Middle frontal gyrus (tissue), 1 donor: ENCODE results near the gene KLHL6.

Experiments
- DNase-seq: peaks from one replicate; pipeline ENCODE4 v3.0.0-alpha.2; 2015; ENCODE audit warnings: low spot score; ENCODE audit errors: extremely low spot score

The KLHL6 gene

DNA sequence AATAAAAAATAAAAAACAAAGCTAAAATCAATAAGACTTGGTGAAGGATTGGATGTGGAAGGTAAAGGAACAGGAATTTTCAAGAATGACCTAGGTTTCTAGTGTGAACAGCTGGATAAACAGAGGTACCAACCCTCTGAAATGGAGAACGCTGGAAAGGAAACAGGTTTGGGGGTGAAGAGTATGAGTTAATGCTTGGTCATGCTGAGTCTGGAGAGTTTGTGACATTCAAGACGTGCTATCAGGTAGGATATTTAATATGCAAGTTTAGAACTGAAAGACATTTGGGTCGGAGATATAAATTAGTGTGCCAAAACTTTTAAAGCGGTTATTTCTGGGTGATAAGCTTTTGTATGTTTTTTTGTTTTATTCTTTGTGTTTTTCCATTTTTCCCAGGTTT is 11.4 kb upstream of the KLHL6 start:
- DNase-seq = no peak

DNA sequence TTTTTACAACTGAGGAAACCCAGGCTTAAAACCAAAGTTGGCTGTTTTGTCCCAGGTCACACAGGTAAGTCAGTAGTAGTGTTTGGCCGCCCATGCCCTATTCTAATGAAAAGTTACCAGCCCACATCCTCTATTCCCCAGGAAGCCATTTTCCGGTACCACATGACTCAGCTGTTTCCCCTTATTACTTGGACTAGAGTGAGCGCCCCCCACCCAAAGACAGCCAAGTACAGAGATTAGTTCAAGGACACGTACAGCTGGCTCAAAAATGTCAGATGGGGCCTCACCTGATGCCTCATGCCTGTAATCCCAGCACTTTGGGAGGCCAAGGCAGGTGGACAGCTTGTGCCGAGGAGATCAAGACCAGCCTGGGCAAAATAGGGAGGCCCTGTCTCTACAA is 8.5 kb upstream of the KLHL6 start:
- no peak for DNase-seq

DNA sequence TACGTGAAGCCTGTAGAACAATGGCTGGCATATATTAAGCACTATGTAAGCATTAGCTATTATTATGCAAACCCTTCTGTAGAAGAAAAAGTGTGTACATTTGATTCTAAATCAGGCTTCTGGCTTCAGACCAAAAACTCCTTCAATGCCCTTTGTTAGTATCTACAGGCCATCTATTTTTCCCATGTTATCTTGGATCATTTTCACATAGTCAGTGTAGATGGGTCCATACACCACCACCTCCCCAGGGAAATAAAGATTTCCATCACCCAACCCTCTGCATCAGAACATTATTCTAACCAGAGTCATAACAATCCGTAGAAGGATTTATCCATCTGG is 8.0 kb upstream of the KLHL6 start:
- DNase-seq = no peak

DNA sequence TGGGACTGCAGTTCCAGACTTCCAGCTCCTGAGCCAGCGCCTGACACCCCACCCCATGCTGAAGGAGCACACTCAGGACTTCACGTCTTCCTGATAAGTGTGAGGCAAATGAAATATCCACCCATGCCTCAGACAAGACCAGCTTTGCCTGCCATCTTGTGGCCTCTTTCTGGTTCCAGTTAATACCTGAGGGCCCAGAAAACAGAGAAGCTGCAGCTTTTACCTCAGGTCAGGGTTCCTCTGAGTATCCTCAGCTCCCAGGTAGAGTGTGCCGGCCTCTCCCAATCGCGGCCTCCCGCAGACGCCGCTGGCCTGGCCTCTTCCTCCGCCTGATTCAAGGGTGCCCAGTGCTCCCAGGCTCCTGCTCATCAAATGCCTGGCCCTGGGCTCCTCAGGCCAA is 5.1 kb upstream of the KLHL6 start:
- DNase-seq = no peak

DNA sequence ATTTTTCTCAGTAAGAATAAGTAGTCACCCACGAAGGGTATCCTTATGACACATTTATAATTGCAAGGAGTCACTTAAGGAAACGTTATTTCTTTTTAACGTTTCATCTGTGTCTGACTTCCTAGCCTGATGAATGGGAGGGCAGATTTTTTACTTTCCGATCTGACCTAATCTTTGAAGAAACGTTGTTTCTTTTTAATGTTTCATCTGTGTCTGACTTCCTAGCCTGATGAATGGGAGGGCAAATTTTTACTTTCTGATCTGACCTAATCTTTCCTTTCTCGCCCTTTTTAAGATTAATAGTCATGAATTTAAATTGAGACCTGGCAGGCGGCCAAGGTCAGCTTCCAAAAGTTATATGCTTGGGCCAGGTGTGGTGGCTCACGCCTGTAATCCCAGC is 3.0 kb upstream of the KLHL6 start:
- no peak for DNase-seq

DNA sequence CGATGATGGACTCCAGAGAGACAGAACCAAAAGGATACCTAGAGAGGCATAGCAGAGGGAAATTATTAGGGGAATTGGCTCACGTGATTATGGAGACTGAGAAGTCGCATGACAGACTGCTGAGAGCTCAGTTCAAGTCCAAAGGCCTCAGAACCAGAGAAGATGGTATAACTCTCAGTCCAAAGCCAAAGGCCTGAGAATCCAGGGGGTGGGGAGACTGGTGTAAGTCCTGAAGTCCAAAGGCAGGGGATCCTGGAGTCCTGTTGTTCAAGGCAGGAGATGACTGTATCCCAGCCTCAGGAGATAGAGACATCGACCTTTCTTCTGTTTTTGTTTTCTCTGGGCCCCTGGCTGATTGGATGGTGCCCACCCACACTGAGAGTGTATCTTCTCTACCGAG is 1.2 kb upstream of the KLHL6 start:
- no peak for DNase-seq

DNA sequence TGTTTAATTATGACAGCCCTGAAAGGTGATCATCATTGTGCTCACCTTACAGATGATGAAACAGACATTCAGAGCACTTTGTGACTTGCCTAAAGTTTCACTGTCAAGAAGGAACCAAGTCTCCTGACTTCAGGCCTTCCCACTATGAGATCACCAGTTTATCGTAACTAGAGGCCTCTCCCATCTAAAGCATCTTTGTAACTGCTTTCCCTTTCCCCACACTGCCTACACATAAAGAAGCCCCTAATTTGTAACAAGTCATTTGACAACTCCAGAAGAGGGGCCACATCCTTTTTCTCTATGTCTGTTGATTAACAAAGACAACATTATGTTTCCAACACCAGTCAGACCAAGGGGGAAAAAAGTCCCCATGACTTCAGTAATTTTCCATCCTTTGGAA is 1.1 kb downstream of the KLHL6 start:
- DNase-seq = no peak

DNA sequence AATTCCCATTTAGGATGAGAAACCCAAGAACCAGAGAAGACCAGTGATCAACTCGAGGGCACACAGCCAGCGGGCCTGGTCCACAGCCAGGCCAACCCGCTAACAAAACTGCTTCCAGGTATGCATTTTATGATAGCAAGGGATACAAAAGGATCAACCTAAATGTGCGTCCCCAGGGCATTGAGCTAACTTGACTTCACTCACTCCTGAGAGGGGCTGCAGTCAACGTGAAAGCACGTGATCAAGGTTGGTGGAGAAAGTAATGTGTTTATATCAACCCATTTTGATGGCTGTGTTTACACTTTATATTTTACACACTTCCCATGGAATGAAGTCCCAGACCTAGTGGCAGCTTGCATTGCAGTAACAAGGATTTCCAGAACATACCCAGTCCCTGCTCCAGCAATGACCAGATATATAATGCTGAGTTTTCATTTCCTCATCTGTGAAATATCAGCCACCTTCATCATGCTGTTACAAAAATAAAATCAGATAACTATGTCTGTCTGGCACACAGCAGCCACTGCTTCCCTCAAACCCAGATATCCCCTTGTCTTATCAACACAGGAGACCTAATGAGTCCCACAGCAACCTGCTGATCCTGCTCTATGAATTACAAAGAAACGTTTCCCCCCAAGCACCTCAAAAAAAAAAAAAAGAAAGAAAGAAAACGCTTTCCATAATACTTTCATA is 2.0 kb downstream of the KLHL6 start:
- no peak for DNase-seq

DNA sequence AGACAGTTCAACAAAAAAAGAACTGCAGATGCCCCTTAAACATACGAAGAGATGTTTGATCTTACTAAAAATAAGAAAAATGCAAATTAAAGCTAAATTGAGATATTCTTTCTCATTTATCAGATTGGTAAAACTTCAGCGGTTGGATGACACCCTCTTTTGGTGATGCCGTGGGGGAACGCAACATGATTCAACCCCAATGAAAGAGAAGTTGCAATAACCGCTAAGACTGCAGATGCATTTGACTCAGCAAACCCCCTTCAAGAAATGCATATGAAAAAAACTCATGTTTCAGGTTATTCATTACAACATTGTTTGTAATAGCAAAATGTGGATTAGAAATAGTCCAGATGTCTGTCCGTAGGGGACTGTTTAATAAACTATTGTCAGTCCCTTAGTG is 3.6 kb downstream of the KLHL6 start:
- no peak for DNase-seq

DNA sequence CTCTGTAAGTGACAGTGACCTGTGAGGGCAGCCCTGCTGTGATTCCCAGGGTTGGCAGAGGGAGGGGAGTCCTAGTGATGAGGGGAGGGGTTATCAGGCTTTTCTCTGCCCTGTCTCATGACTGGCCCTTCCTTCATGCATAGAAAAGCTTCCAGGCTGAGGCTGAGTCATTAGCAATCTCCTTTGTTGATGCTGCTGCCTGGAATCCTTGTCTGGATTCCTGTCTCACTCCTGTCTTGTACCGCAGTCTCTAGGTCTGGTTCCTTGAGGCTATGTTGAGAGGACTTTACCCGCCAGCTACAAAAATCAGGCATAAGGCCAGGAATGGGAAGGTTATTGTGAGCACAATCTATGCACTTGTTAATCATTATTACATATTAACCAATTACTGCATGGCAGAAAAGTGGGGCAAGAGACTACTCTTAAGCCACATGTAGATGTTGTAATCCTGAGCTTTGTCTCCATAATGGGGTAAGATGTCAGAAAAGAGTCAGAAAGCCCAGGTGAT is 7.2 kb downstream of the KLHL6 start:
- DNase-seq = no peak

DNA sequence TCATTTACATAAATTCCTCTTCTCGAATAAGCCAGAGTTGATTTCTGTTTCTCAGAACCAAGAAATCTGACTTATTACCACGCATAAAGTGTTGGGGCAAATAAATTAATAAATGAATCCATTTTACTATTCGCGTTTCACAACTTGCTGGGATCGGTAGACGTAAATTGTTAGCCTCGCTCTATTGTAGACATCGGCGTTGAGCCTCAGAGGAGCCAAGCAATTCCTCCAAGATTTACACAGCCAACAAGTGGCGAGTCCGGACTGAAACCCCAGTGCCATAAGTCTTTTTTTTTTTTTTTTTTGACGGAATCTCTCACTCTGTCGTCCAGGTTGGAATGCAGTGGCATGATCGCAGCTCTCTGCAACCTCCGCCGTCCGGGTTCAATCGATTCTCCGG is 8.9 kb downstream of the KLHL6 start:
- DNase-seq = no peak

DNA sequence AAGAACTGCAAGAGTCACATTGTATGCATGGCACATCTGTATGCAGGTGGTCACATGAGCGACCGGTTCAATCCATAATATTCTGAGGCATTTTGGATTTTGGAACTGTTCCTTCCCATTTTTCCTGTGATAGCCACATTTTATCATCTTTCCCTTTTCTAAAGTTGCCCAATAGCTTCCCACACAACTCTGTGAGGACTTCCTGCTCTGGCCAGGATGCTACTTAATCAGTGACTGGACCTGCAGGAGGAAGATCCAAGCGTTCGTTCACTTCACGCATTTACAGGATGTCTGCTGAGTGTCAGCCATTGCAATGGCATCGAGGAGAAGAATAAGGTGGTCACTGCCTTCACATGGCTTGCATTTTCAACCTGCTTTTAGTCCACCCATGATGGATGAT is 9.8 kb downstream of the KLHL6 start:
- no peak for DNase-seq

DNA sequence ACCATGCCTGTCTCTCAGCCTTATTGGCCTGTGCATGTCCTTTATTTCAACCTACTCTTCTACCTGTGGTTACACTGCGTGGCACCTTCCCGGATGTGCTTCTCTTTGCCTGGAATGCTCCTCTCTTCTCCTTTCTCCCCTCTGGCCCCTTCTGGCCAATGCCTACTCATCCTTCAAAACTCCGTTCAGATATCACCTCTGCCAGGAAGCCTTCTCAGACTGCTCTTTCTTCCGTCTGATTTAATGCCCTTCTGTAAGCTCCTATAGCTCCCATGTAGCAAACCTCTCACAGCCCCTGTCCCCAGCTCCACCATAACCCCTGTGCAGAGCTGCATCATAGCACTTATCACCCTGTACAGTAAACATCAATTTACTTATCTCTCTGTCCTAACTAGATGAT is 13.2 kb downstream of the KLHL6 start:
- DNase-seq = no peak

DNA sequence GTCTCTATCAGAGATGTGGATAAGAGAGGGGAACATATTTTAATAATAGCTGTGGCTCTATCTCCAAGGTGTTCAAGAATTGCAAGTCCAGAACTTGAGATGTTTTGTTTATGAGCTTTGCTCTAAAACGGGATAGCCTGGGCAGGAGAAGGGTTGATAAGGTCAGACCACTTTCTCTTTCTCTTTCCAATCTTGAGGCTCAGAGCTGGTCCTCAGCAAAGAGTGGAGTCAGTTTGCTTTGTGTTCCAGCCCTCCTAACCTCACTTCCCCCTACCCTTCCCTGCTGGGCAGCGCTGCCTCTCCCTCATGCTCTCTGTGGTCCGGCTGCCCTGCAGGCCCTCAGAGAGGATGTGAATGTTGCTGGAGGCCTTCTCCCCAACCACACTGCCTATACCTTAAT is 13.8 kb downstream of the KLHL6 start:
- no peak for DNase-seq

DNA sequence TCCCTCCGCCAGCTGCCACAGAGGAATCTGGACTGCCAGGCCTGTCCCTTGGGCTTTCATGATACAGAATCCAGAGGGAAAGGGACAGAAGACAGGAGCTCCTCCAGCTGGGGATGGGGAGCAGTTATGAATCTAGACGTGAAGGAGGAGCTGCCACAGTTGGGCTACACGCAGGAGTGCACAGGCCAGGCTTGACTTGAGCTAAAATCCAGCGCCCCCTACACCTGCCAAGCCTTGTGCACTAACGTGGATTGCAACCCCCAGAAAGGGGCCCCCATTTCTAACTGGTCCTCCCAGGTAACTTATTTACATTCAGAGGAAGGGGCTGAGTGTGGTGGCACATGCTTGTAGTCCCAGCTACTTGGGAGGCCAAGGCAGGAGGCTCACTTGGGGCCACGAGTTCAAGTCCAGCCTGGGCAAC is 14.3 kb downstream of the KLHL6 start:
- DNase-seq = no peak

DNA sequence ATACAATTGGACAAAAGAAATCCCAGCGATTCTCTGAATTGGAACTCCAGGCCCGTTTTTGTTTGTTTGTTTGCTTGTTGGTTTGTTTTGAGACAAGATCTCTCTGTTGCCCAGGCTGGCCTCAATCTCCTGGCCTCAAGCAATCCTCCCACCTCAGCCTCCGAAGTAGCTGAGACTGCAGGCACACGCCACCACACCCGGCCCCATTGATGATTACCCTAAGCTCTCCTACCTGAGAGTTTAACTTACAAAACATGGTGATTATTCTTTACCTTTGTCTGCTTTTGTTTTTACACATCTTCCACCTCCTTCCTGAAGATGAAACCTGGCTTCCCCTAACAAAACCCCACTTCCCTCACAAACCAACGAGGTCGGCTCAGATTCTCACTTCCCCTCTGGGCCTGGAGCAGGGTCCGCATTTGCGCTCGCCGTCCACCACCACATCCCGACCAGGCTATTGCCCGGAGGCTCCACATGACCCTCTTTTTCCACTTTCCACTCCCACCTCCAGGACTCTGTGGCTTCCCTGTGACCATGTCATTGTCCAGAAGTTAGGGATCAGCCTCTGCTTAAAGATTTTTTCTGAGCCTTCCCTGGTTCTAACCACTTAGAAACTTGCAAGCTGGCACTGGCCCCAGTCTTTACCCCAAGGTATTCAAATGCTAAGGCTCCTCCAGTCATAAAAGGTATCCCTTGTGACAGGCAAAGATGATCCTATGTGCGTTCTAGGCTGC is 14.8 kb downstream of the KLHL6 start:
- no peak for DNase-seq

DNA sequence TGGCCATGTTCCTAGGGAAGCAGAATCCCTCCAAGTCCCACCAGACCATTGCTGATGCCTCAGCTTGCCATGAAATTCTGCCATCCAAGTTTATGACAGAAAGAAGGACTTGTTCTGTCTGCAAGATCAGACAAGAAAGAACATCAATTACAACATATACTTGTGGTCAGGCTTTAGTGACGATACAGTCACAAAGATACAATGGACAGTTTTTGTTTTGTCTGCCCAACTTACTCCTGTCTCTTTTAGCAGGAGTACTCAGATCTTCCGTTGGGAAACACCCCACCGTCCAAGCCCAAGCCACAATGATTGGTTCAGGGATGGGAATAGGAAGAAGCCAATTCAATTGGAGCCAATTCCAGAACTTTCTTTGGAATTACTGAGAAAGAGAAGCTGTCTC is 15.7 kb downstream of the KLHL6 start:
- DNase-seq = no peak

DNA sequence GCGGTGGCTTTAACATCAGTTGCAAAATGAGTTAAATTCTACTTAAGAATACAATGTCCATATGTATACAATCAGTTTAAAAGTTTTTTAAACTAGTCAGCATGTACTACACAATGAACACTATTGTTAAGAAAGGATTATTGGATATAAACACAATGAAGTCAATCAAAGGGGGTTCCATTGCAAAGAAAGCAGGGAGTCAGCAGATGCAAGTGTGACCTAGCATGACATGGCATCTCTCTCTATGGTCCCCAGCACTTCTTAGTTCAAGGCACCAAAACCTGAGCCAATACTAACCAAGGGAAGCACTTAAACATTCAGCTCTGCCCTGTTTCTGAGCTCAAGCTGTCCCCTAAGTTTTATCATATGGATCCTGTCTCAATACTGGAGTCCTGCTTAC is 17.0 kb downstream of the KLHL6 start:
- DNase-seq = no peak

DNA sequence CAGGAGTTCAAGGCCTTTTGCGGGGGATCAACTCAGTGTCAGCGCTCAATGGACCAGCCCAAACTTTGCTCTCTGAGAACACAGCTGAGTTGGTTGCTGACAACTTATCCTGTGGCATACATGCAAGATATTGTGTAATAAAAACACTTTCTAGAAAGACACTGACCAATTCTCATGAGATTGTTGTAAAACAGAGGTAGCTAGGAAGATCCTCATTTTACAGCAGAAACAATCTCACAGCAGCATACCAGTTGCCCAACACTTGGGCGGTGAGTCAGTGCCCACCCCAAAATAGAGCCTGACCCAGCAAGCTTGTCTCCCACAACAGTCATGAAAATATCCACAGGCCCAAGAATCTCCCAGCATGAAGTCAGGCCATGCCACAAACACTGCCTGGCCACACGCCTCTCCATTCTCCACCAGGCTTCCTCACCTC is 18.2 kb downstream of the KLHL6 start:
- no peak for DNase-seq

DNA sequence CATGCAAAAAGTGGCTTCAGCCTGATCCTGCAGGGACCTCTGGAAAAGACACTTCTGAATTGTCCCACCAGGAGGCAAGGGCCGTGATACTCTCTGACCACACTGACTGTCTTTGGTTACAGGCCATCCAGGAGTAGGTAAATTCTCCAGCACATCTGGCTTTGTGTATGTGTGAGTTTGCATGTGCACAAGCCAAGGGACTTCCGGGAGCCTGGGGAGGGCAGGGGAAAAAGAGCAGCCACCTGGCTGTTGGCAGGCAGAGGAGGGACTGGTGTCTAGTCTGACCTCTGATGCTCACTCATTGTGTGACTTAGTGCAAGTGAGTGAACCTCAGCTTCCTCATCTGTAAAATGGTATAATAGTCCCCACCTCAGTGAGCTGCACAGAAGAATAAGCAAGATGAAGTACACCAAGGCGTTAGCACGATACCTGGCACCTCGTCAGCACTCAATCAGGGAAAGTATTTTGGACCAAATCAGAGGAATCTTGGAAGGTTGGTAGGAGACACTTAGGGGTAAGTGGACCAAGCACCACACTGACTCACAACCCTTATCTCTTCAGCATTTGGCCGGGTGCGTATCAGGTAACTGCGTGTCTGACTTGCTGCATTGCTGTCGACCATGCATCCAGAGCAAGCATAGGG is 19.1 kb downstream of the KLHL6 start:
- no peak for DNase-seq

DNA sequence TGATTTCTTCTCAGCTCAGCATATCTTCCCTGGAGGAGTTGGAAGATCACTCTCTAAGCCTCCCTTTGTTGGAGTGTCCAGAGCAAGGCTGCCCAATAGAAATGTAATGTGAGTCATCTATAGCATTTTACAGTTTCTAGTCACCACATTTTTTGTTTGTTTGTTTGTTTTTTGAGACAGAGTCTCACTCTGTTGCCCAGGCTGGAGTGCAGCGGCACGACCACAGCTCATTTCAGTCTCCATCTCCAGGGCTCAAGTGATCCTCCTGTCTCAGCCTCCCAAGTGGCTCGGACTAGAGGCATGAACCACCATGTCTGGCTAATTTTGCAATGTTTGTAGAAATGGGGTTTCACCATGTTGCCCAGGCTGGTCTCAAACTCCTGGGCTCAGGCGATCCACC is 21.3 kb downstream of the KLHL6 start:
- no peak for DNase-seq

DNA sequence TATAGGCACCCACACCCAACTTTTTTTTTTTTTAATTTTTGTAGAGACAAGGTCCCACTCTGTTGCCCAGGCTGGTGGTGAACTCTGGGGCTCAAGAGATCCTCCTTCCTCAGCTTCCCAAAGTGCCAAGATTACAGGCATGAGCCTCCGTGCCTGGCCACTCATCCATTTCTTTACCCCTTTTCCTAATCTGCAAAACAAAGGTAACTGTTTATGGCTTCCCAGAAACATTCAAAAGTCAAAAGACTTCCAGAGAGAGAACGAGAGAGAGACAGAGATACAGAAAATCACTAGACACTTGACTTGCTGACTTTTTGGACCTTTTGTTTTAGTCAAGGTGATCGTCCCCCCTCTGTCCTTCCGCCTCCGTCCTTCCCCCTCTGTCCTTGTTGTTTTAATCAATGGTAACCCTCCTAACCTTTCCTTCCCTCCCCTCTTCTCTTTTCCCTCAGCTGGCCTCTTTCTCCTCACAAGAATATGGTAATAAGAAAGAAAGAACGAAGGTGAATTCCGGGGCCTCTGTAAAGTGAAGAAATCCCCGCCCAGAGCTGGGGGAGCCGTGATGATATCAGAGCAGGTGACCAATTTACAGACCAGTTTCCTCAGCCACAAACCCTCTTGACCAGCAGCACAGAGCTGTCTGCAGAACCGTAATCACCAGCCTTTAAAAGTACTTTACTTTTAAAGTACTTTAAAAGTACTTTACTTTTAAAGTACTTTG is 21.9 kb downstream of the KLHL6 start:
- DNase-seq = no peak
